ENCODE results near the gene DENND4A.

DENND4A gene

DNA sequence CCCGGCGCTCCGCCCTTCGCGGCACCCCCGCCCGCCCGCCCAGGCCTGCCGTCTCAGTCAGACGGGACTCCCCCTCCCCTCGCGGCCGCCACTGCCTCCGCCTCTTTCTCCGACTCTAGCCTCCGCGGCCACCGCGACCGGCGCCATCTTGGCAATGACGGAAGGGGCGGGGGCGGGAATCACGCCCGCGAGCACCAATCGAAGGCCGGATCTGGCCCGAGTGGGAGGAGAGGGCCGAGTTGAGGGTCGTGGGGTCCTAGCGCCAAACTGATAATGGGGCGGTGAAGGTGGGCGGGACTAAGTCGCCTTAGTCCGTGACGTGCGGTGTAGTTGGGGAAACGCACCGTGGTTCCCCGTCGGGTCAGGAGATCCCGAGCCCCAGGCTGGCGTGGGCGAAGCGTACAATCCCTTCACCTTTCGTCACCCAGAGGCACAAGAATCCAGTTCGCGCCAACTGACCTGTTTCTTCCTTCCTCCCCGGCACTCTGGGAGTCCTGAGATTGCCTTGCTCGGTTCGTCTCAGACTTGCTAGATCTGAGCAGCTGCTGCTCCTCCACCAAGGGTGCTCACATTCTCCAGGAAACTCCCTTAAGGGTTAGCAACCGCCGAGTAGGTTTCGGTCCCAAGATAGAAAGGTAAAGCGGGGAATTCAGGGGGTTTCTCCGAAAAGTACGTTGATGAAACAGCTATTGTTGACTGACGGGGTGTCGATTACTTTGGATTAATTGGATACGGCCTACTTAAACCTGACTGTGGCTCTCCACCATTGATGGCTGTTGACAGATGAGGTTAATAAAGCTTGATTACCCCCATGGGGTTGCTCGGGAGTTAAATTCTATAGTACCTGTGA is at the start of gene DENND4A:
TSS of gene DENND4A (minus strand) at position 156 of the 850 bp plus-strand sequence. CDS start 35,843 bp downstream, outside the sequence.
- peak; percentile 96 for DNase-seq

DNA sequence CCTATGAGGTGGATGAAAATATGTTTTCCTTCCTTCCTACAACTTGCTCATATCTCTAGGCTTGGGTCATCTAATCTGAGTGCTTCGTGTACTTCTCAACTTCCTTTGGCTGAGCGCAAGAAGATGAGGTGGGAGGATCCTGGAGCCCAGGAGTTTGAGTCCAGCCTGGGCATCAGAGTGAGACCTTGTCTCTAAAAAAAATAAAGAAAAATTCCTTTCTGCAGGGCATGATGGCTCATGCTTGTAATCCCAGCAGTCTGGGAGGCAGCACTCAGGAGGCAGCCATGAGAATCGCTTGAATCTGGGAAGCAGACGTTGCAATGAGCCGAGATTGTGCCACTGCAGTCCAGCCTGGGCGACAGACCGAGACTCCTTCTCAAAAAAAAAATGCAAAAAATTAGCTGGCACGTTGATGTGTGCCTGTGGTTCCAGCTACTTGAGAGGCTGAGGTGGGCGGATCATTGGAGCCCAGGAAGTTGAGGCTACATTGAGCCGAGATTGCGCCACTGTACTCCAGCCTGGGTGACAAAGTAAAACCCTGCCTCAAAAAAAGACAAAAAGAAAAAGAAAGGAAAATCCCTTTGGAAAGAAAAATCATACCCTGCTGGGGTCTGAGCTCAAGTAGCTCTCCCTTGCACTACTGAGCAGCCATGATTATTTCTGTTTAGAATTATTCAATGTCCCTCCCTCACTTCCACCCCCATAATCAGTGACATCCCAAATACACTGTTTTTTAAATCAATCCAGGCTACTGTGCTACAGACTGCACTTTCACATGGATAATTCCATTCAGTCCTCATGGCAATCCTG is 49.2 kb upstream of the DENND4A start:
- DNase-seq = no peak

DNA sequence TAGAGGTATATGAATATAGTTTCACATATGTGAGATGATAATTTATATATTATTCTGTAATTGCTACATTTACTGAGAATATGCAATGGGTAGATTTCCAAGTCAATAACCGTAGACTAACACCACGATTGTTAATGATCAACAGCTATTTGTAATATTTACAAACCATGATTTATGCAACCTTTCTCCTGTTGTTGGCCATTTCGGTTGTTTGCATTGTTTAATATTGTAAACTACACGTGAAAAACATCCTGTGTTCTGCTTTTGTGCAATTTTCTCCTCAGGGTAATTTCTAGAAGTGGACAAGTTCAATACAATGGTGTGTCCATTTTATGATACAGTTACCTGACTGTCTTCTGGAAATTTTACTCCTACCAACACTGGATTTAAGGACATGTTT is 47.9 kb upstream of the DENND4A start:
- no peak for DNase-seq

DNA sequence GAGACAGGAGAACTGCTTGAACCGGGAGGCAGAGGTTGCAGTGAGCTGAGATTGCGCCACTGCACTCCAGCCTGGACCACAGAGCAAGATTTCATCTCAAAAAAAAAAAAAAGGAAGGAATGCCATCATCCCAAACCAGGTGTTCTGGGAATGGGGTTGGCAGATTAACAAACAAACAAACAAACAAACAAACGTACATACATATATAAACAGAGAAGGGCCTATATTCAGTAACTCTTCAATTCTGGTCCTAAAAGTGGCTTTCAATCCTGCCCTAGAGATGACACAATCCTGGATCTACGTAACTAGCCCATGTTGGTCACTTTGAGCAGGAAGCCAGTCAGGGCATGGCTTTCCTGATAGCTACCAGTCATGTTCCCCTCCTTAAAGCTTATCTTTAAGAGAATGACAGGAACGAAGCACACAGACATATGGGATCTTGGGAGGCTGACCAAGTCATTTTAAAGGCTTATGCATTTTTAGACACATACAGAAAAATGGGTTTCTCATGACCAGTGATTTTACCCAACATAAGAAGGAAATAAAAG is 47.3 kb upstream of the DENND4A start:
- no peak for DNase-seq

DNA sequence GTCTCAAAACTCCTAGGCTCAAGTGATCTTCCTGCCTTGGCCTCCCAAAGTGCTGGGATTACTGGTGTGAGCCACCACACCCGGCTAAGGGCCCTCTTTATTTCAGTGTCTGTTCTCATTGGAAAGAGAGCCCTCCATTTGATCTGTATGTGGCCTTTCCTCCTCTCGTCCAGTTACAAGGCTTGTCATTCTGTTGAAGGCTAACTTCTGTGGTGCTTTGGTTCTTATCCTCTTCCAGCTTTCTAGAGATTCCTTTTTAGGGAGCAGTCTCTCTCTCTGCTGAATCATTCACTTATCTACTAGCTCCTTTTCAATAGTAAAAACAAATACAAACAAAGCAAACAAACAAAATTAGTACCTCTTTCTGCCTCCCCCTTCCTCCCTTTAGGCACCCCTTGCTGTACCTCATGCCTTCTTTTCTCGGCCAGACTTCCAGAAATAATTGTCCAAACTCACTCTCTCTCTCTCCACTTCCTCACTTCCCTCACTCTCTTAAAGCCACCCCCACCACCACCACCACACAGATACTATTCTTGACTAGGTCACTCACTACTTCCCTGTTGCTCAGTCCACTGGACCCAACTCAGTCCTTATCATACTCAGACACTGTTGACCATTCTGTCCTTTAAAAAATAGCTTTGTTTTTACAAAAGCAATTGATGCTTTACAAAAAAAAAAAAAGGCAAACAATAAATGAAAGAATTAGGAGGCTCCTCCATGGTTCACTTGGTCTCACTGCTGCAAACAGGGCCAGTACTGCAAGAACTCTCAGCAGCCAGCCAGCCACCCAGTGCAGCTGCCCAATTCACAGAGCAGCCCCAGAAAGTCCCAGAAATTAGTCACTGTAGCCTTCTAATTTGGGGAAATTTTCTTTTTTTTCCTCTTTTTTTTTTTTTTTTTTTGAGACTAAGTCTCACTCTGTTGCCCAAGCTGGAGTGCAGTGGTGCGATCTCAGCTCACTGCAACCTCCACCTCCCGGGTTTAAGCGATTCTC is 45.5 kb upstream of the DENND4A start:
- DNase-seq = no peak

DNA sequence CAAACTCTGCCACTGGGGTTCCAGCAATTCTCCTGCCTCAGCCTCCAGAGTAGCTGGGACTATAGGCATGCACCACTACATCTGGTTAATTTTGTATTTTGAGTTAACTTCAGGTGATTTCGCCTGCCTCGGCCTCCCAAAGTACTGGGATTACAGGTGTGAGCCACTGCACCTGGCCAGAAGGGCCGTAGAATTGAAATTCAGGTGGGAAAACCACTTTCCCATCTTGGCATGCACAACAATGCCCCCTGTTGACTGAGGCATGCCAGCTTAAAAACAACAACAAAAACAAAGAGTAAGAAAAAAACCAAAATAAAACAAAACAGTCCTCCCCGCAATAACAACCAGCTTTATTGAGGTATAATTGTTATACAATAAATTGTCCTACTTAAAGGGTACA is 44.6 kb upstream of the DENND4A start:
- DNase-seq = peak; percentile 10

DNA sequence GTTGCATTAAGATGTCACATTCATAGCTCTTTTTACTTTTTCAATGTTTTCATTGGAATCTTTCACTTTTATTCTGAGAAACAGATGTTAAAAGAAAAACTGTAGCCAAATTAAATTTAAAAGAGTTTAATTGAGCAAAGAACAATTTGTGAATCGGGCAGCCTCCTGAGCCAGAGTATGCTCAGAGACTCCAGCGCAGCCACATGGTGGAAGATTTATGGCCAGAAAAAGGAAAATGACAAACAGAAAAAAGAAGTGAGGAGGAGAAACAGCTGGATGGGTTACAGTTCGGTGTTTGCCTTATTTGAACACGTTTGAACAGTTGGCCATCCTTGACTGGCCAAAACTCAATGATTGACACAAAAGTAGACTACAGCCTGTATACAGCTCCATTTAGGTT is 43.4 kb upstream of the DENND4A start:
- no peak for DNase-seq

DNA sequence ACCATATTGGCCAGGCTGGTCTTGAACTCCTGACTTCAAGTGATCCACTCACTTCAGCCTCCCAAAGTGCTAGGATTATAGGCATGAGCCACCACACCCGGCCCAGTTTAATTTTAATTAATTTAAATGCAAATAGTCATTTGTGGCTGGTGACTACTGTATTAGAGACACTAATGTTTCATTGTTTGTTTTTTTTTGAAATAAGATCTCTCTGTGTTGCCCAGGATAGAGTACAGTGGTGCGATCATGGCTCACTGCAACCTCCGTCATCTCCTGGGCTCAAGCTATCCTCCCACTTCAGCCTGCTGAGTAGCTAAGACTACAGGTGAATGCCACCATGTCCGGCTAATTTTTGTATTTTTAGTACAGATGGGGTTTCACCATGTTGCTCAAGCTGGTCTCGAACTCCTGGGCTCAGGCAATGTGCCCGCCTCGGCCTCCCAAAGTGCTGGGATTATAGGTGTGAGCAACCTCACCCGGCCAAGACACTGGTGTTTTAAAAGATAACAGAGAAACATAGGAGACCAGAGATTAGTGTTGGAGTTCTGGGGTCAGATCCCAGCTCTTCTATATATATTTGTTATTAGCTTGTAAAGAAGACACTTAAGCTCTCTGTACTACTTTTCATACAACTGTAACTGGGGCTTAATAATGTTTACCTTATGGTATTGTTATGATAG is 42.6 kb upstream of the DENND4A start:
- no peak for DNase-seq

DNA sequence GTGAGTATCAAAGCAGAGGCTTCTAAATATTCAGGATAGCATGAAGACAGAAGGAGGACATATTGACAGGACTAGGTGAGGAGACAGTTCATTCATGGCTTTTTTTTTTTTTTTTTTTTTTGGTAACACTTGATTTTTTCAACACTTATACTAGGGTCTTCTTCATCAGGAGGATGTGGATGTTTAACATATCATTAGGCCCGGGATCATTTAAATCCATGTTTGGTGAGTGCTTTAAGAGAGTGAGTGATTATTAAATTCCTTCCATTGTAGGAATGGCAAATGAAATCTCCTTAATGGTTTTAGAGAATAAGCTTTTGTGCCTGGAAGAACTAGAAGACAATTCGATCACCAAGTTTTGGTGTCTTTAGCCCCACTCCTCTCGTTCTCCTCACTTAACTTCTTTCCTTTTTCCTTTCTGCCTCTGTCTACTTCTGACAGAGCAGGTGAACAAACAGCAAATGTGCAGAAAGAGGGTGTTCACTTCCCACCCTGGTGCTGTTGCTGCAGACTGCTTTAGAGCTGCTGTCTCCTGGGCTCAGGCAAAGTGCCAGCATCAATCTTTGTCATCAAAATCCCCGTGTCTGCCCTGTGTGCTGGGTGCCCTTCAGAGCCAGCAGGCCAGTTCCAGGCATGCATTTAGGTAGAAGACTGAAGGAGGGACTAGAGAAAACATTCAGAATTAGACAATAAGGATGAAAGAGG is 41.6 kb upstream of the DENND4A start:
- peak; percentile 47 for DNase-seq

DNA sequence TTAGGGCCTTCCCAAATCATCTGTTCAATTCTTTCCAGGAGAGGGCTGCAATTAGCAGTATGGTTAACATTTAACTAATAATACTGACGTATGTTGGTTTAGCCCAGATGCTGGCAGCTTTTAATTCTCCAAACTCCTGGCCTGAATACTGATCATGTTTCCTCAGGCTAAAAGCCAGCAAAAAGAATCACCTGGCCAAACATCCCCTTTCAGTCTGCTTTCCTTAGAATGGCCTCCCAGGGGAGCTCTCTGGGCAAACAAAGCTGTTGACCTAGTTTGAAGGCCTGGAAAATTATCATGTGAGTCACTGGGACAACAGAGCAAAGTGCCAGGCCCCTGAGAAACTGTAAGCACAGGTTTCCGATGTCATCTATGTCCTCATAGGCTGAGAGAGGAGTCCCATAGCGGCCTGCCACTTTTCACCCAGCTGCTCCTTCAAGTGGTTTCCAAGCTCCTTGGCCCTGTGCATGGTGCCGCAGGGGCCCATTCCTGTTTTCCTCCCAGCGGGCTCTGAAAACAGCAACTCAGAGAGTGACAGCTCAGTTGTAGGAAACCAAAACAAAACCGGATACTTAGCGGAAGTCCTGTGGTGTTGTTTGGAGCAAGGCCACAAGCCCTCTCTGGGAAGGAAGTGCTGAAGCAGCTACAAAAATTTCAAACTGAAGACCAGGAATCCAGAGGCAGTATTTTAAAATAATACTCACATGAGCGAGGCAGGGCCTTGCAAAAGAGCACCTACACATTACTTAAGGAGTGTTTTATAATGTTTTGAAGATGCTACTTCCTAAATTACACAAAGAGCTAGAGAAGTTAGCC is 40.7 kb upstream of the DENND4A start:
- peak; percentile 97 for DNase-seq

DNA sequence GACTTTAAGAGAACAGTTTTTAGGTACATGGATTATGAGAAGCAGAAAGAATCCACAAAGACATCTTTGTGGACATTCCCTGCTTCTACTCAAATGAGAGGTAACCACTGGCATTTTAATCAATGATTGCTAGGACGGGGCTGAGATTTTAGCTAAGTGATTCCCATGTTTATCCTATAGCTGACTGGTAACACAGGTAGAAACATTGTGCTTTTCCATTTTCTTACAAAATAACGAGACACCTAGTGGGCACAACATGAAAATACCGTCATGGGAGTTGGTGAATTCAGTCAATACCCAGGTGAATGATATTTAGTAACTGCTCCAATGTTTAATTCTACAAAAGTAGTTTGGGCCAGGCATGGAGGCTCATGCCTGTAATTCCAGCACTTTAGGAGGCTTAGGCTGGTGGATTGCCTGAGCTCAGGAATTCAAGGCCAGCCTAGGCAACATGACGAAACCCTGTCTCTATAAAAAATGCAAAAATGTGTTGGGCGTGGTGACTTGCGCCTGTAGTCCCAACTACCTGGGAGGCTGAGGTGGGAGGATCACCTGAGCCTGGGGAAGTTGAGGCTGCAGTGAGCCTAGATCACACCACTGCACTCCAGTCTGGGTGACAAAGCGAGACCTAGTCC is 37.2 kb upstream of the DENND4A start:
- peak; percentile 4 for DNase-seq

DNA sequence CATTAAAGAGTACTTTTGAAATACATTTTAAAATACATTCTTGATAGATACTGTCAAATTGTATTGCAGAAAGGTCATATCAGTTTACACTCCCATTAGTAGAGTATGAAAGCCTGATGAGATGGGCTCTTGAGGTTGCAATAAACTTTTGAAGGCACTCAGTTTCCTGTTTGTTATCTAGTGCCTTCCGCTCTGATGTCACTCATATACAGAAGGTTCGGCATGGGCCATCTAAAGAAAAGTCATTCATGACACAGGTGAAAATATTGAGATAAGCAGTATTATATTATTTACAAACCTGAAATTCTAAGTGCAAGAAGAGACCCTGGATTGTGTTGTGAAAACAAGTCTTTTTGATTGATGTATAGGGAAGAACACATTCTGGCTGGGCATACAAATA is 36.5 kb upstream of the DENND4A start:
- no peak for DNase-seq

DNA sequence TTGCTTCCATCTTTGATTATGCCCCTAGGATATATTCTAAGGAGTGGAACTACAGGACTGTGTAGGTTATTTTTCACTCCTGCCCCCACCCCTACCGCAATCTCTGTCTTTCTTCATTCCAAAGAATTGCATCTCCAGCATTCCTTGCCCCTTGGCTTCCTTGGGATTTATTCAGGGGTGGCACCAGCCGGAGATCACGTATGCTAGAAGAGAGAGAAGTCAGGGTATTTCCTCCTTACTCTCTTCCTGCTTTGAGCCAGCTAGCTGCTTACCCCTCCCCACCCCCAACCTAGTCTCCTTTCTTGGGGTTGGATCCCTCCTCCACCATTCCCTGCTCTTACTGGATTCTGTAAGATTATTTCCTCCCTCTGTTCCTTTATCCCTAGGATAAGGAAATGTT is 35.0 kb upstream of the DENND4A start:
- no peak for DNase-seq

DNA sequence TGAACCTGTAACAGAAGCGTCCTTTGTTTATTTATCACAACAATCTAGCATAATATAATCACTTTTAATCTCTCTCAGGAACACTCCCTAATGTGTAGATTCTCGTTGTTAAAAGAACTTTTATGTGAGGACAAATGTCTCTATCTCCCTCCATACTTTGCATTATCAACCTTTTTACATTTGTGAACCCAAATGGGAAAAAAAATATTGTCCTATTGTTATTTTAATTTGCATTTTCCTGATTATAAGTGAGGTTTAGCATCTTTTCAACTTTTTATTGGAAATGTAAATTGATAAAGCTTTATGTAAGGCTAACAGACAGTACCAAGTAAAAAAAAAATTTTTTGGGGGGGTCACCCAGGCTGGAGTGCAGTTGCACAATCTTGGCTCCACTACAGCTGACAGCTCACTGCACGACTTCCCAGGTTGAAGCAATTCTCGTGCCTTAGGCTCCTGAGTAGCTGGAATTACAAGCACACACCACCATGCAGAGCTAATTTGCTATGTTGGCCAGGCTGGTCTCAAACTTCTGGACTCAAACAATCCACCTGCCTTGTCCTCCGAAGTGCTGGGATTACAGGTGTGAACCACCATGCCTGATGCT is 33.0 kb upstream of the DENND4A start:
- DNase-seq = no peak

DNA sequence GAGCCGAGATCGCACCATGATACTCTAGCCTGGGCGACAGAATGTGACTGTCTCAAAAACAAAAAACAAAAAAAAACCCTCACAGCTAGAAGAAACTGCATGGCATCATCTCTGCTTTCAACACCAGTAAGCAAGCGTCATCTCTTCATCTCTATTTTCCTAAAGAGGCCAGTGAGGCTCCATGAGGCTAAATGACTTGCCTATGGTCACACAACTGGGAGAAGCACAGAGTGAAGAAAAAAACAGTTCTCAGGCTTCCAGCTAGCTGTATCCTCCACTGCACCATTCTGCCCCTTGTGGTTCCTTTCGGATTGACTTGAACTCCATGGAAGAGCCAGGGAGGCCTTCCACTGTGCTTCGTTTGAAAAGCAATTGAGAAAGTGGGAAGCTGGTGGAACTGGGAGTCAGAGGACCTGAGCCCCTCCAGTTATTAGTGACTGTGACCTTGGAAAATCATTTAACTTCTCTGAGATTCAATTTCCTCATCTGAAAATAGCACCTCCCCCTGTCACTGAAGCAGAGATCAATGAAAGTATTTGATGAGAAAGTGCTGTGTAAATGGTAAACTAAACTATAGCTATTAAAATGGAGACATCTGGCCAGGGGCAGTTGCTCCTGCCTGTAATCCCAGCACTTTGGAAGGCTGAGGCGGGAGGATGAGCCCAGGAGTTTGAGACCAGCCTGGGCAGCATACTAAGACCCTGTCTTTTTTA is 32.1 kb upstream of the DENND4A start:
- peak; percentile 37 for DNase-seq

DNA sequence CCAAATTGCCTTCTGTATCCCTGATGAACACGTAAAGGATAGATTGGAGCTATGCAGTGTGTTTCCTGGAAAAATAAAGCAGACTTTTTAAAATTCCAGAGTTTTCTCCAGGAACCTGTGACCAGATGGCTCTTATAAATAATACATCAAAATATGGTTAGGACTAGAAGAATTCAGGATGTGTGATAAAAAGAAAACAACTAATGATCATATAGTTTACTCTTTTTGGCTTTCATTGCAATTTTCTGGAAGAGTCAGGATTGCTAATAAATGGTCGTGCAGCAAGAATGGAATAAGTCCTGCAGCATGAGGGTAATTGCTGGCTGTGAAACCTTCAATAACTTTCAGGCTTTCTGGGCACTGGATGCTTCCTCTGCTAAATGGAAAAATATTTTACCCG is 30.2 kb upstream of the DENND4A start:
- no peak for DNase-seq

DNA sequence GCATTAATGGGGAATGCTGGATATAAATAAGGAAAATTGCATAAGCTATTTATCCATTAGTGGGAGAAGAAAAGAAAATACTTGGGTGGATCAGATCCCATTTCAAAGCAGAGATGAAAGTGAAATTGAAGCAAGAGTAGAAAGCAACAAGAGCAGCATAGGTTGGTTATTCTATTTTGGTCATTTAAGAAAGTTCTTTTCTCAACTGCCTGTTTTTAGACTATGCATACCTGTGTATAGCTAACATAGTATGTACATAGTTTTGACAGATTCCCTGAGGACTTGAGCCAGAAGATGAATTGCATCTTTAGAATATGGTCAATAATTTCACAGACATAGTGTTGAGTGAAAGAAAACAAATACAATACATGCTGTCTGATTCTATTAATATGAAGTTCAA is 29.0 kb upstream of the DENND4A start:
- DNase-seq = no peak

DNA sequence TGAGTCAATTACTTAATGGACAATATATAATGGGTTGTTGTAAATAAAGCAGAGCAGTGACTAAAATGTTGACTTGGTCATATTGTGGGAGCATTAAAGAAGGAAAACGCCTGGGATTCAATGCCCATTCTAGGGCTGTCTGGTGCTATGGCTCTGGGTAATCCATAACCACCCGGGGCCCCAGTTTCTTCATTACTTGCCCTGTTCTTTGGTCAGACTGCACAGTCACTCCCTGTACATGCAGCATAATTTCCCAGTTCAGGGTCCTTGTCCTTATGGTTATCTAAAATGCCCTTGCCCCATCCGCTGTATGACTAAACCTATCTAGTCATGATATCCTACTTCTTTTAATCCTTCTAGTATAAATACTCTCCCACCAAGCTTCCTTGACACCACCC is 27.5 kb upstream of the DENND4A start:
- peak; percentile 37 for DNase-seq

All from NCI-H774 (cell line).